Measurements from ENCODE around the gene PLCH1.

PLCH1 gene

DNA sequence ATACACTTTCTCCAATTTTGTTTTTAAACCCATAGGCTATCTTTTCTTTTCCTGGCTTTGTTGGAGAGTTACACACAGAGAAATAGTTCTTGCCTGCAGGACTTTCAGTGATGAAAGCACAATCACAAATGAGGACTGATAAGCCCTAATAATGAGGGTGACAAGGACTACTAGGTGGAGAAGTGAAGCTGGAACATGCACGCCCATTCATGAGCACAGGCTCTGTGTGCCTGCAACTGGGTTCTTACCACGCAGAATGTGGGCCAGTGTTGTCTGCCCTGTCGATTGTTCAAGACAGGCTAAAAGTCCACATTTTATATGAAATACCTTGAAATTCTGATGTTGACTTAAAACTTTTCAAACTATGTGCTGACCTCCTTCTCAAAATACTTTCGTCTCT is 289.1 kb downstream of the PLCH1 start:
- Histone ChIP-seq H3K27ac (replicated peaks) (no peak overlapping the region), H3K4me3 (replicated peaks; ENCODE audit: insufficient read depth, low read length) (no peak overlapping the region), H3K27me3 (ENCODE audit: insufficient read depth, poor library complexity, severe bottlenecking) (no peaks in the 10 kb centered on the region)
- TF ChIP-seq, protein P1, sequence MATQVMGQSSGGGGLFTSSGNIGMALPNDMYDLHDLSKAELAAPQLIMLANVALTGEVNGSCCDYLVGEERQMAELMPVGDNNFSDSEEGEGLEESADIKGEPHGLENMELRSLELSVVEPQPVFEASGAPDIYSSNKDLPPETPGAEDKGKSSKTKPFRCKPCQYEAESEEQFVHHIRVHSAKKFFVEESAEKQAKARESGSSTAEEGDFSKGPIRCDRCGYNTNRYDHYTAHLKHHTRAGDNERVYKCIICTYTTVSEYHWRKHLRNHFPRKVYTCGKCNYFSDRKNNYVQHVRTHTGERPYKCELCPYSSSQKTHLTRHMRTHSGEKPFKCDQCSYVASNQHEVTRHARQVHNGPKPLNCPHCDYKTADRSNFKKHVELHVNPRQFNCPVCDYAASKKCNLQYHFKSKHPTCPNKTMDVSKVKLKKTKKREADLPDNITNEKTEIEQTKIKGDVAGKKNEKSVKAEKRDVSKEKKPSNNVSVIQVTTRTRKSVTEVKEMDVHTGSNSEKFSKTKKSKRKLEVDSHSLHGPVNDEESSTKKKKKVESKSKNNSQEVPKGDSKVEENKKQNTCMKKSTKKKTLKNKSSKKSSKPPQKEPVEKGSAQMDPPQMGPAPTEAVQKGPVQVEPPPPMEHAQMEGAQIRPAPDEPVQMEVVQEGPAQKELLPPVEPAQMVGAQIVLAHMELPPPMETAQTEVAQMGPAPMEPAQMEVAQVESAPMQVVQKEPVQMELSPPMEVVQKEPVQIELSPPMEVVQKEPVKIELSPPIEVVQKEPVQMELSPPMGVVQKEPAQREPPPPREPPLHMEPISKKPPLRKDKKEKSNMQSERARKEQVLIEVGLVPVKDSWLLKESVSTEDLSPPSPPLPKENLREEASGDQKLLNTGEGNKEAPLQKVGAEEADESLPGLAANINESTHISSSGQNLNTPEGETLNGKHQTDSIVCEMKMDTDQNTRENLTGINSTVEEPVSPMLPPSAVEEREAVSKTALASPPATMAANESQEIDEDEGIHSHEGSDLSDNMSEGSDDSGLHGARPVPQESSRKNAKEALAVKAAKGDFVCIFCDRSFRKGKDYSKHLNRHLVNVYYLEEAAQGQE (IDR thresholded peaks at IDR 0.05; ENCODE audit: insufficient replicate concordance, low read depth) = no peak
- TF ChIP-seq SPI1 (IDR thresholded peaks at IDR 0.05; ENCODE audit: borderline replicate concordance, low read depth) (no peak), GABPA (IDR thresholded peaks at IDR 0.05; ENCODE audit: low read depth) (no peak), POLR2AphosphoS5 (IDR thresholded peaks at IDR 0.05; ENCODE audit: low read depth) (no peak)
- TF ChIP-seq, protein P2, sequence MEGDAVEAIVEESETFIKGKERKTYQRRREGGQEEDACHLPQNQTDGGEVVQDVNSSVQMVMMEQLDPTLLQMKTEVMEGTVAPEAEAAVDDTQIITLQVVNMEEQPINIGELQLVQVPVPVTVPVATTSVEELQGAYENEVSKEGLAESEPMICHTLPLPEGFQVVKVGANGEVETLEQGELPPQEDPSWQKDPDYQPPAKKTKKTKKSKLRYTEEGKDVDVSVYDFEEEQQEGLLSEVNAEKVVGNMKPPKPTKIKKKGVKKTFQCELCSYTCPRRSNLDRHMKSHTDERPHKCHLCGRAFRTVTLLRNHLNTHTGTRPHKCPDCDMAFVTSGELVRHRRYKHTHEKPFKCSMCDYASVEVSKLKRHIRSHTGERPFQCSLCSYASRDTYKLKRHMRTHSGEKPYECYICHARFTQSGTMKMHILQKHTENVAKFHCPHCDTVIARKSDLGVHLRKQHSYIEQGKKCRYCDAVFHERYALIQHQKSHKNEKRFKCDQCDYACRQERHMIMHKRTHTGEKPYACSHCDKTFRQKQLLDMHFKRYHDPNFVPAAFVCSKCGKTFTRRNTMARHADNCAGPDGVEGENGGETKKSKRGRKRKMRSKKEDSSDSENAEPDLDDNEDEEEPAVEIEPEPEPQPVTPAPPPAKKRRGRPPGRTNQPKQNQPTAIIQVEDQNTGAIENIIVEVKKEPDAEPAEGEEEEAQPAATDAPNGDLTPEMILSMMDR (IDR thresholded peaks at IDR 0.05; ENCODE audit: insufficient read depth, low read length) = no peak
- DNase-seq (ENCODE audit: low read depth in 1 of 2, low spot score in 1 of 2) = no peak

DNA sequence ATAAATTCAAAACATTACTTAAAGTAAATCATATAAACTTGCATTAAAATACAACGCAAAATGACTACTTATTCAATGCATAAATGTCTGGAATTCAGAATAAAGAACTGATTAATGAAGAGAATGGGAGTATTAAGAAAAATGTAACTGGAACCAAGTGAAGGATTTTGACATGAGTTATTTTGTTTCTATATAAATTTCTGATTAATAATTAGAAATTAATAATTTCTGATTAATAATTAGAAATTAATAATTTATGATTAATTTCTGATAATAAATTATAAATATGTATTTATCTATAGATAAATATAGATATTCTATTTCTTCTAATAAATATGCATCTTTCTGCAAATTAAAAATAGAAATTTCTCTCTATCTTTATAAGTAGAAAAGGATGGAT is 291.4 kb downstream of the PLCH1 start:
- Histone ChIP-seq H3K27ac (replicated peaks) (no peak overlapping the region), H3K27me3 (ENCODE audit: insufficient read depth, poor library complexity, severe bottlenecking) (no peaks in the 10 kb centered on the region), H3K4me3 (replicated peaks; ENCODE audit: insufficient read depth, low read length) (no peak overlapping the region)
- TF ChIP-seq SPI1 (IDR thresholded peaks at IDR 0.05; ENCODE audit: borderline replicate concordance, low read depth) = no peak
- TF ChIP-seq POLR2AphosphoS5 (IDR thresholded peaks at IDR 0.05; ENCODE audit: low read depth) = no peak
- TF ChIP-seq, protein P1 (IDR thresholded peaks at IDR 0.05; ENCODE audit: insufficient replicate concordance, low read depth) = no peak
- TF ChIP-seq GABPA (IDR thresholded peaks at IDR 0.05; ENCODE audit: low read depth) = no peak
- TF ChIP-seq, protein P2 (IDR thresholded peaks at IDR 0.05; ENCODE audit: insufficient read depth, low read length) = no peak
- no peak for DNase-seq (ENCODE audit: low read depth in 1 of 2, low spot score in 1 of 2)

DNA sequence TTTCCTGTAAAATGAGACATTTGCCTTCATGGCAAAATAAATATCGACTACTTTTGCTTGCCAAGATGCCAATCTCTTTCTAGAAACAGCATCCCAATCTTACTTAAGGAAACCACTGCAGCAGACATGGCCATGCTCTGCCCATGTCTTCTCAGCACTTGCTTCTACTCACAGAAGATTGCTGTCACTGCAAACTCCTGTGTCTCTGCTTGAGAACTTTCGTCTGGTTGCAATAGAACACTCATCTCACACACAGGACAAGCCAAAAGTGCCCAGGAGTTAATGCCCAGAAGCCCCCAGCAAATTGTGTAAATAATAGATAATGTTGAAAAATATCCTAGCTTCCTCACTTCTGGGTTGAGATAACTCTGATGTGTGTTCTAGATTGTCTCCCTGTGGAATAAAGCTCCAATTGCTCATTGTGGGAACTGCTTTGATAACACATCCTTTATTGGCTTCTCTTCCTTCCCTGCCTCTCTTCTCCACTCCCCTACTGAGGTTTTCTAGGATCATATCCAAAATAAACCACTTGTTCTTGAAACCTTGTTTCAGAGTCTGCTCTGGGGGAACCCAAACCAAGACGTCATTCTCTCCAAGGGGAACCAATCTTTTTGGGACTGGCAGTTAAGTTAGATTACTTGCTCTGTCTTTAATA is 295.1 kb downstream of the PLCH1 start:
- Histone ChIP-seq H3K27ac (replicated peaks) (no peak overlapping the region), H3K27me3 (ENCODE audit: insufficient read depth, poor library complexity, severe bottlenecking) (no peaks in the 10 kb centered on the region), H3K4me3 (replicated peaks; ENCODE audit: insufficient read depth, low read length) (no peak overlapping the region)
- TF ChIP-seq GABPA (IDR thresholded peaks at IDR 0.05; ENCODE audit: low read depth) = no peak
- TF ChIP-seq POLR2AphosphoS5 (IDR thresholded peaks at IDR 0.05; ENCODE audit: low read depth) = no peak
- no peak for TF ChIP-seq SPI1 (IDR thresholded peaks at IDR 0.05; ENCODE audit: borderline replicate concordance, low read depth)
- TF ChIP-seq, protein P1 (IDR thresholded peaks at IDR 0.05; ENCODE audit: insufficient replicate concordance, low read depth) = no peak
- TF ChIP-seq, protein P2 (IDR thresholded peaks at IDR 0.05; ENCODE audit: insufficient read depth, low read length) = no peak
- DNase-seq (ENCODE audit: low read depth in 1 of 2, low spot score in 1 of 2) = no peak

Data from HL-60 (cell line).